GM19397 (cell line): ENCODE measurements around the gene CRACR2B.

Experiments used
- ATAC-seq: cut with Tn5 transposase; IDR thresholded peaks from one replicate; pipeline ENCODE4 v1.9.1; 2021; ENCODE audit warnings: mild to moderate bottlenecking, moderate library complexity; ENCODE audit not compliant: unreplicated experiment

CRACR2B gene

GRCh38 chr11:827897-828192, at the start of gene CRACR2B:
CRACR2B (plus strand) TSS chr11:827919; CDS start chr11:828608, 689 bp downstream.
- ATAC-seq: no peak

- ATAC-seq: no peak
Observed at GRCh38 chr11:778976-779954, 48.5 kb upstream of the CRACR2B start.

- no peak for ATAC-seq
Observed at GRCh38 chr11:779955-780532, 47.7 kb upstream of the CRACR2B start.

- ATAC-seq: no peak
Observed at GRCh38 chr11:782264-783174, 45.2 kb upstream of the CRACR2B start.

- ATAC-seq: no peak
Observed at GRCh38 chr11:783581-784015, 44.1 kb upstream of the CRACR2B start.

GRCh38 chr11:786235-787083, 41.3 kb upstream of the CRACR2B start:
- ATAC-seq: no peak

GRCh38 chr11:787084-787675, 40.5 kb upstream of the CRACR2B start:
- no peak for ATAC-seq

- ATAC-seq: no peak
Observed at GRCh38 chr11:788009-788640, 39.6 kb upstream of the CRACR2B start.

GRCh38 chr11:788953-789940, 38.5 kb upstream of the CRACR2B start:
- ATAC-seq: no peak

- no peak for ATAC-seq
Observed at GRCh38 chr11:789943-790342, 37.8 kb upstream of the CRACR2B start, which contains the start of gene CEND1. CEND1 (minus strand) TSS chr11:790090; CDS start chr11:788576, 1,514 bp downstream.

GRCh38 chr11:790721-791564, 36.8 kb upstream of the CRACR2B start:
- no peak for ATAC-seq

- ATAC-seq: no peak
Observed at GRCh38 chr11:791658-792534, 35.8 kb upstream of the CRACR2B start.

- ATAC-seq: no peak
Observed at GRCh38 chr11:792535-792821, 35.2 kb upstream of the CRACR2B start.

- no peak for ATAC-seq
Observed at GRCh38 chr11:792873-793272, 34.8 kb upstream of the CRACR2B start.

- no peak for ATAC-seq
Observed at GRCh38 chr11:793556-793955, 34.2 kb upstream of the CRACR2B start.

GRCh38 chr11:794013-794765, 33.5 kb upstream of the CRACR2B start:
- ATAC-seq: no peak
